HG03378 (cell line): Measurements from ENCODE around the gene LMTK3.
"Not testable (repeated sequence)": the region's sequence is repeated elsewhere in the genome, so short reads cannot be mapped to it uniquely, and the experiment has no call there.

Experiments used
- ATAC-seq: cut with Tn5 transposase; IDR thresholded peaks from one replicate; pipeline ENCODE4 v1.9.1; 2021; ENCODE audit warnings: mild to moderate bottlenecking, moderate library complexity; ENCODE audit not compliant: unreplicated experiment

LMTK3 gene

DNA sequence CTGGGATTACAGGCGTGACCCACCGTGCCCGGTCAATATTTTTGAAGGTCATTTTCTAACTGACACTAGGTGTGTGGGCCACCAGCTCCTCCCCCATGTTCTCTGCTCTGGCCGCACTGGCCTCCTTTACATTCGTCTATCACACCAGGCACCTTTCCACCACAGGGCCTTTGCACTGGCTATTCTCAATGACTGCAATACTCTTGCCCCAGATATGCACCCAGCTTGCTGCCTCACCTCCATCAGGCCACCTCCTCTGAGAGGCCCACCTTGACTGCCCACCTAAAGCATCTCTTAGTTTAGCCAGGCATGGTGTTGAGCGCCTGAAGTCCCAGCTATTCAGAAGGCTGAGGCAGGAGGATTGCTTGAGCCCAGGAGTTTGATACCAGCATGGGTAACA is 30.2 kb upstream of the LMTK3 start:
- ATAC-seq, result no peak

DNA sequence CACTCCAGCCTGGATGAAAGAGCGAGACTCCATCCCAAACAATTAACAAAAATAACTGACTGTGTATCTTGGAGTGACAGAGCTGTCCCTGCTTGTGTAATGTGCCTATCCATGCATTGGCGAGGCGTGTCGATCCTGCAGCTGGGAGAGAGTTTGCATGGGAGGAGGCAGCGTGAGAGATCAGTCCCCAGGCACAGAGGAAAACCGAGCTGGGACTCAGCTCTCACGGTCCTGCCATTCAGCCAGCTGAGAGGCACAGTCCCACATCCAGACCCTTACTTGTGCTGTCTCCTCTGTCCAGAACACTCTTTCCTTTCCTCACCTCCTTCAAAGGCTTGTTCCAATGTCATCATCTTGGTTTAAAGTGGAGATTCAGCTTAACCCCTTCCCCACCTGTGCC is 28.5 kb upstream of the LMTK3 start:
- ATAC-seq, result no peak

DNA sequence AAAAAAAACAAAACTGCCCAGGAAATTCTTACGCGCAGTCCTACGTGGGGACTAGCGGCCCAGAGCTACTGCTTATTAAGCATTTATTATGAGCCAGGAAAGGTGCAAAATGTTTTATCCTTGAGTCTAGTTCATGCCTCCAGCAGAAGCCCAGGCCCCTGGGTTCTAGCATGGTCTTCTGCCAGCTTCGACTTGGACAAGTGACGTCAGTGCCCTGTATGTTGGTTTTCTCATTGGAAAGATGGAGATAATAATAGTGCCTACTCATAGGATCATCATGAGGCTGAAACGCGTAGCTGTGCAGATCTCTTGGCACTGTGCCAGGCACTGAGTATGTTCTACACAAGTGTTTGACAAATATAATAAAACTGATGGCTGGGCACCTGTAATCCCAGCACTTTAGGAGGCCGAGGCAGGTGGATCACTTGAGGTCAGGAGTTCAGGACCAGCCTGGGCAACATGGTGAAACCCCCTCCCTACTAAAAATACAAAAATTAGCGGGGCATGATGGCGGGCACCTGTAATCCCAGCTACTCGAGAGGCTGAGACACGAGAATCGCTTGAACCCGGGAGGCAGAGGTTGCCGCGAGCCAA is 28.0 kb upstream of the LMTK3 start:
- no peak for ATAC-seq

DNA sequence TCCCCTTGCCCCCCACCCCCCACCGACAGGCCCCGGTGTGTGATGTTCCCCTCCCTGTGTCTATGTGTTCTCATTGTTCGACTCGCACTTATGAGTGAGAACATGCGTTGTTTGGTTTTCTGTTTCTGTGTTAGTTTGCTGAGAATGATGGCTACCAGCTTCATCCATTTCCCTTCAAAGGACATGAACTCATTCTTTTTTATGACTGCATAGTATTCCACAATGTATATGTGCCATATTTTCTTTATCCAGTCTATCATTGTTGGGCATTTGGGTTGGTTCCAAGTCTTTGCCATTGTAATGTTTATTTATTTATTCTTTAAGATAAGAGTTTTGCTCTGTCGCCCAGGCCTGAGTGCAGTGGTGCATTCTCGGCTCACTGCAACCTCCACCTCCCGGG is 26.4 kb upstream of the LMTK3 start:
- ATAC-seq, result not testable (repeated sequence)

DNA sequence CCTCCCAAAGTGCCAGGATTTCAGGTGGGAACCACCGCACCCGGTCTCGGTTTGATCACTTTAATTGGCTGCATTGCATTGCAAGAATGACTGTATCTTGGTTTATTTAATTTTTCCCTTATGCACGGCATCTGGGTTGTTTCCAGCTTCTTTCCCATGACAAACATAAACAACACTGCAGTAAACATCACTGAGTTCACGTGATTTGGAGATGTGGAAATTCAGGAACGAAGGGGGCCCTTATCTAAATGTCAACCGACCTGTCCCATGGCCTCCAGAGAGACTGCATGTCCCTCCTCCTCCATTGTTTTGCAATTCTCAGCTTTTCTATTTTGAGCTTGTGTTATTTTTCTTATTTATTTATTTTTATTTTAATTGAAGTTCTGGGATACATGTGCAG is 25.9 kb upstream of the LMTK3 start:
- ATAC-seq, result no peak

DNA sequence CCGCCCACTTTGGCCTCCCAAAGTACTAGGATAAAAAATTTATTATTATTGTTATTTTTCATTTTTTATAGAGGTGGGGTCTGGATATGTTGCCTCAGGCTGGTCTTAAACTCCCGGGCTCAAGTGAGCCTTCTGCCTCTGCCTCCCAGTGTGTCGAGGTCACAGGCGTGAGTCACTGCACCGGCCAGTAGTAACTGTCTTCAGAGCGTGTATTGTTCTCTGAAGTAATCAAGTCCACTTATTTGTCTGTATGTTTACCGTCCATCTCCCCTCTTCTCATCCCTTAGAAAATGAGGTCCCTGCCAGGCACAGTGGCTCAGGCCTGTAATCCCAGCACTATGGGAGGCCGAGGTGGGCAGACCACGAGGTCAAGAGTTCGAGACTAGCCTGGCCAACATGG is 22.1 kb upstream of the LMTK3 start:
- ATAC-seq, result no peak

DNA sequence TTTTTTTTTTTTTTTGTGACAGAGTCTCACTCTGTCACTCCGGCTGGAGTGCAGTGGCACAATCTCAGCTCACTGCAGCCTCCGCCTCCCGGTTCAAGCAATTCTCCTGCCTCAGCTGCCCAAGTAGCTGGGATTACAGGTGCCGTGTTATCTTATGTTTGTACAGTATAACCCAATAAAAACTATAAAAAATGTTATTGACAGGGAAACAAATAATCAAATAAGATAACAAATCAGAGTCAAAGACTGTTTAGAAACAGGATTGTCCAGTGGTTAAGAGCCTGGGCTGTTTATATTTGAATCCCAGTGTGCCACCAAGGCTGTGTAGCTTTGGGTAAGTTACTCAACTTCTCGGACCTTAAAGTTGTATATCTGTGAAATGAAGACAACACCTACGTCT is 19.1 kb upstream of the LMTK3 start:
- ATAC-seq, result no peak

DNA sequence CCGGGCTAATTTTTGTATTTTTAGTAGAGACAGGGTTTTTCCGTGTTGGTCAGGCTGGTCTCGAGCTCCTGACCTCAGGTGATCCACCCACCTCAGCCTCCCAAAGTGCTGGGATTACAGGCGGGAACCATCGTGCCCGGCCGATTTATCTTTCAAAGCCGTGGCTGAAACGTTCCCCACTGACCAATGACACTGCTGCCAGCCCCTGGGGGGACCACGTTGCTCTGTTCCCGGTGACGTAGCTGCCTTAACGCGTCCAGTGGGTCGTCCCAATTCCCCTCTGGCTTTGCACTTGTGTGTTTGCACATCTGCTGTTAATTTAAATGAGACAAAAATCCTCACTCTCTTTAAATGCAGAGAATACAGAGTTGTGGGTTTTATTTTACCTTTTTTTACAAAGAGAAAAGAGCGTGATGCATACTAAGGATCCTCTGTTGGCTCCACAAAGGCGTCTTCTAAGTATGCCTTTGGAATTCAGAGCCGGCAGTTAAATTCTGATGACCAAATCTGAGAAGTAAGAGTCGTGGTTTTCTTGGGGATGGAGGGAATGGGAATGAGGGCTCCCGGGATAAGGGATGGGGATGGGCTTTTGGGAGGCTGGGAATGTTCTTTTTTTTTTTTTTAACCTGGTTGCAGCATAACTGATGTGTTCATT is 18.6 kb upstream of the LMTK3 start:
- no peak for ATAC-seq

DNA sequence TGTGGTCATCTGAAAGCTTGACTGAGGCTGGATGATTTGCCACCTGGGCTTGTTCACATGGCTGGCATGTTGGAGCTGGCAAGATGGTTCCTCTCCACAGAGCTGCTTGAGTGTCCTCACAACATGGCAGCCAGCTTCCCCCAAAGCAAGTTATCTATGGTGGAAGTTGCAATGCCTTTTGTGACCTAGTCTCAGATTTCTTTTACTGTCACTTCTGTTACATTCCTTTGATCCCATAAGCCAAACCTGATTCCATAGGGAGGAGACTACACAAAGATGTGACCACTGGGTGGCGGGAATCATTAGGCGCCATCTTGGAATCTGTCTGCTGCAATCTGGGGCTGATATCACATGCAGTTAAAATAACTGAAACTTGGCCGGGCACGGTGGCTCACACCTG is 17.5 kb upstream of the LMTK3 start:
- ATAC-seq, result no peak

DNA sequence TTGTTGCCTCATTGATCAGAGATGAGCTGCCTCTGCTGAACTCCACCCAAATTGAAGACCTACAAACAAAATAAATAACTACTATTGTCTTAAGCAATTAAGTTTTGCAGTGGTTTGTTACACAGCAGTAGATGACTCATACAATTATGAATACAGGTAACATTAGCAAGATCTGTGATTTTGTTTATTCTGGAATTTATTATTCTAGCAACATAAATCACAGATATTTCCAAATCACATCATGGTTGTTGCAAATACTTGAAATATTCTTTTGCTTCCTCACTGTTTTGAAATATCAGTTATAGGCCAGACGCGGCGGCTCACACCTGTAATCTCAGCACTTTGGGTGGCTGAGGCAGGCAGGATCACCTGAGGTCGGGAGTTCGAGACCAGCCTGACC is 13.1 kb upstream of the LMTK3 start:
- no peak for ATAC-seq

DNA sequence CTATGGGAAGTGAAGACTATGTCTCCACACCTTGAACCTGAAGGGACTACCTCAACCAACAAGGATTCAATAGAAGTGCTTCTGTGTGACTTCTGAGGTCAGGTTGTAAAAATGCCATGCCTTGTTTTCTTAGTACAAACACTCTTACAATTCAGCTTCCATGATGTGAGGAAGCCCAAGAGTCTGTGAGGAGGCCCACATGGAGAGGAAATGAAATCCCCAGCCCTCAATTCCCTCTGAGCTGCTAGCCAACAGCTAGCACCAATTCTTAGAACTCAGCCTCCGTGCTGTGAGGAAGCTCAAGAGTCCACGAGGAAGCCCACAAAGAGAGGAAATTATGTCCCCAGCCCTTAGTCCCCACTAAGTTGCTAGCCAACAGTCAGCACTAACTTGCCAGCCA is 12.6 kb upstream of the LMTK3 start:
- ATAC-seq, result no peak

DNA sequence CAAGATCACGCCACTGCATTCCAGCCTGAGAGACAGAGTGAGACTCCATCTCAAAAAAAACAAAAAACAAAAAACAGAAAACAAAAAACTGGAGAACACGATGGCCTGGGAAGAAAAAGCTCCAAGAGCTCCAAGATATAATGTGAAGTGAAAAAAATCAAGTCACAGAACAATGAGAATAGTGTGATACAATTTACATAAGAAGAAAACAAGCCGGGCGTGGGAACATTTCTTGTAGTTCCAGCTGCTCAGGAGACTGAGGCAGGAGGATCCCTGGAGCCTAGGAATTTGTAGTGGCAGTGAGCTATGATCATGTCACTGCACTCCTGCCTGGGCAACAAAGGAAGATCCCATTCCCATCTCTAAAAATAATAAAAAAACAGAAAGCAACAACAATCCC is 8.5 kb upstream of the LMTK3 start:
- ATAC-seq, result no peak

DNA sequence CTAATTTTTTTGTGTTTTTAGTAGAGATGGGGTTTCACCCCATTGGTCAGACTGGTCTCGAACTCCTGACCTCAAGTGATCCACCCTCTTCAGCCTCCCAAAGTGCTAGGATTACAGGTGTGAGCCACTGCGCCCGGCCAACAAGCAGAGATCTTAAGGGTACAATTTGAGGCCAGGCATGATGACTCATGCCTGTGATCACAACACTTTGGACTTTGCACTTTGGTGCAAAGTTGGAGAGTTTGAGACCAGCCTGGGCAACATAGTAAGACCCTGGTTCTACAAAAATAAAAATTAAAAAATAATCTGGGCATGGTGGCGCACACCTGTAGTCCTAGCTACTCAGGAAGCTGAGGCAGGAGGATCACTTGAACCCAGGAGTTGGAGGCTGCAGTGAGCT is 7.8 kb upstream of the LMTK3 start:
- not testable (repeated sequence) for ATAC-seq

DNA sequence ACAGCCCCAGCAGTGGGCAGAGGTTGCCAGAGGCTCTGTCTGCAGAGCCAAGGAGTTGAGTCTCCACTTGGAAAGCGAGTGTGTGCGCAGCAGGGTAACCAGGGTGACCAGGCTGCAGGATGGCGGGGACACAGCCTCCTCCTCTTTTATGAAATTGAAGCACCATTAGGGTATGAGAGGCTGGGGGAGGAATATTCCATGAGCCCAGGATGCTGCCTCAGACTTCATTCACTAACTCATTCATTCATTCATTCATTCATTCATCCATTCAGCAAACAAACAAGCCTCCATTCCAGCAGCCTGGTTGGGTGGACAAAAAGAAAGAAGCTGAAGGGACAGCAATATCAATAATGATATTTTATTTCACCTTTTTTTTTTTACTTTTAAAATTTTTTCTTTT is 6.6 kb upstream of the LMTK3 start:
- no peak for ATAC-seq

DNA sequence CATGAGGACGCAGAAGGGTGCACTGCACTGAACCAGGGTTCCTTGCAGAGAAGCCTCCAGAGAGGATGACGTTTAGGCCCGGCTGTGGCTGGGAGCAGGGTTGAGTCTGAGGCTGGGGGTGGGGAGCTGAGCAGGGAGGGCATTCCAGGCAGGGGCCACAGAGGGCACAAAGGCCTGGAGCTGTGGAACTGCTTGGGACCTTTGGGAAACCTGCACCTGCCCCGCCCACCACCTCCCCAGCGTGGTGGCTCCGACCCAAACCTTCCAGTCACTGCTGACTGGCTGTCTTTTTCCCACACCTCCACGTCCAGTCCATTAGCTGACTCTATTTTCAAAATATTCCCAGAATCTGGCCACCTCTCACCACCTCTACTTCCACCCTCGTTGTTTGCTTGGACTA is 4.9 kb upstream of the LMTK3 start:
- no peak for ATAC-seq

DNA sequence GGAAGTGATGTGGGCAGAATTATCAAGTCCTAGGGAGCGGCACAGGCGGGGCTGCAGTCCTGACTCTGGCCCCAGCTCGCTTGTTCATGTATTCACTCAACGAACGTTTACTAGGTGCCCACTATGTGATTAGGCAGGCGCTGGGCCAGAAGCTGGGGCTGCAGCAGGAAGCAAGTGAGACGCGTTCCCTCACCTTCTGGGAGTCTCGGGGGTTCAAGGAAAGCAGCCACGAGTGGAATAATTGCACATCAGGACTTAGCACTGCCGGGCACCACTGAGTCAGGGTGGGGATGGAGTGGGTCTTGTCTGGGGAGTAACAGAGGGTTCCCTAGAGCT is 2.5 kb upstream of the LMTK3 start:
- ATAC-seq, result no peak

DNA sequence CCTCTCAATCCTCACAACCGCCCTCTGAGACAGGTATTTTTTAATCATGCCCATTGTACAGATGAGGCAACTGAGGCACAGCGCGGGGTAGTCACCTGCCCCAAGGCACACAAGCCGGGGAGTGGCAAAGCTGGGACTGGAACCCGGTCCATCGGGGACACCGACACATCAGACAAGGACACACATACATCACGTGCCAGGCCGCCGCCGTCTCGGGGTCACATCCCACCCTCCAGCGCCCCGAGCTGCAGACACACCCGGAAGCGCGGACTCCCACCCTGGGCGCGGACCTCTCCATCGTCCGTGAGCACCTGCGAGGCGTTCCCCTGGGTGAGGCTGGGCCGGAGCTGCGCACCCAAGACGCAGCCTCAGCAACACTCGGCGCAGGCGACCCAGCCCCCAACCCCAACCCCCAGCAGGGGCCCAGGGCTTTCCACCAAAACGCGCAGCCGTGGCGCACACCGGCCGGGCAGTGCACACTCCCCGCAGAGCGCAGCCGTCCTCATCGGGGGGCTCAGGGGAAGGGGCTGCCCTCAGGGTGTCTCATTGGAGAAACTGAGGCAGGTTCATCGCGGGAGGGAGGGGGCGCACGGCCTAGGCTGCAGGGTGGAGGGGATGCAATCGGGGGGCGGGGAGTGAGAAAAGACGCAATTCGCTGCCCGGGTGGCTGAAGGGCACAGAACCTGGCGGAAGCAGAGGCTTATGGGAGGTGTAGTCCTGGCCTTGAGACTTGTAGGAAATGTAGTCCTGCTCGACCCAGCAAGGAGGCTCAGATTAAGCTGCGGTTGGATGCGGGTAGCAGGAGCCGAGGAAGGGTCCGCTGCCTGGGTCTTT is 1.9 kb upstream of the LMTK3 start:
- no peak for ATAC-seq

DNA sequence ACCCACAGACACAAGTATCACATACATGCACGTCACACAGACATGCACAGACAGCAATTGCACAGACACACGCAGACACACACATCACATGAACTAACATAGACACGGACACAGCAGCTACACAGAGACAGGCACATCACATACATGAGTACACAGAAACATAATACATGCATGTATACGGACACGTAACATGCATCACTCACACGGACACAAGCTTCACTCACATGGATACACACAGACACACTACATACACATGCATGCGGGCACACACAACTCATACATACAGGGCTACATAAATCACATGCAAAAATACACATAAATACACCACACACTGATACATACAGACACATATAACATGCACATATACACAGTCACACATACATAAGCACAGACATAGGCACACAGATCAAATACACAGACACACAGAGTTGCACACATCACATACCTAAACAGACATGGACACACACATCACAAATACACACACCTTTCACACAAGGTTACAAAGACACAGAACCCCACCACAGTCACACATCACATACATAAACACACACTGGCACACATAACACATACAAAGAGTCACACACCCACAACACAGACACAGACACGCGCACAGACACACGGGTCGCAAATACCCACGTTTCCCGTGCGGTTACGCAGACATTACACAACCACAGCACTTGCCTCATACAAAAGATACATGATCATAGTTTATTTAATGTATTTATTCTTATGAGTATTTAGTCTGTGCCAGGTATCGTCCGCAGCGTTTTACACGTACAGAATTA is 1.1 kb upstream of the LMTK3 start:
- no peak for ATAC-seq

DNA sequence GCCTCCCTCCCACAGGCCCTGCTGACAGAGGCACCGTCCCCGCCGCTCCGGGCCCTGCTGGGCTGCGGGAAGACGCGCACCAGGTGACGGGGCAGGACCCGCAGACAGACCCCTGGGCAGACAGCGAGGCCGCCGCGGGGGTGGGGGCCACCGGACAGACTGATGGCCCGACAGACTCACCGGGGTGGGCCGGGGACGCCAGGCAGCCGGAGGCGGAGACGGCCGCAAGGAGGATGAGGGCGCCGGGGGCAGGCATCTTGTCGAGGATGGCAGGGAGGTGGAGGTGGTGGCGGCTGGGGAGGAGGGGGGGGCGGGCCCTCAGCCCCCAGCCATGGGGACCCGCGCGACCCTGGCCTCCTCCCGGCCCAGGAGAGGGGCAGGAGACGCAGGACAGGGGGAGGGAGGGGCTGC is 309 bp downstream of the LMTK3 start:
- ATAC-seq, result no peak

DNA sequence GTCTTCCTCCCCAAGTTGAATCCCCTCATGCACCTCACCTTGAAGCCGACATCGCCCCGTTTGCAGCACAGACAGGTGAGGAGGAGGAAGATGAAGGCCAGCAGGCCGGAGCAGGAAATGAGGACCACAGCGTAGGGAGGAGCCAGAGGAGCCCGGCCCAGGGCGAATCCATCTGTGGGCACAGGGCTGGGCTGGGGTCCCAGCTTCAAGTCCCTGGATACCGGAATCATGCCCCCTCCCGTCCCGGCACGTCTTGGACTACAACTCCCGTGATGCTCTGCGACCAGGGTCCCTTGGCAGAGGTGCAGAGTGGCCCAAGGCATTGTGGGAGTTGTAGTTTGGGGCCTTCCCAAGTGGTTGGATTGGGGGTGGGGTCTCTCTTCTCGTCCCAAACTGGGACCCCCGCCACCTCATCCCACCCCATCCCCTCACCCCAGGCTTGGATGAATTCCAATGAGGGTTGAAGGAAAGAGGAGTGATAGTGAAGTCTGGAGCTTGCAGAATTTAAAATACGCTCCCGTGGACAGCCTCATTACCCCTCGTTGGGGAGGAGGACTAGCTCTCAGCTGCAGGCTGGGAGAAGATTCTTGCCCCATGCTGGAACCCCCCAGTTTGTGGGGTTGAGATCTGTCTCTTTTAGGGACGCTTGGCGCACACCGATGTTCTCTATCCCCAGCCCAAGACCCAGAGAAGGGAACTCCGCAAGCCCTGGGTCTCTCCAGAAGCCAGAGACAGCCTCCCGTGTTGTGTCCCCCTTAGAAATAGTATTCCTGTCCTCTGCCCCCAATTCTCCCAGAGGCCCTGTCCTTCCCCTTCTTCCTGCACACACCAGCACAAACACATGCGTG is 990 bp downstream of the LMTK3 start:
- ATAC-seq, result no peak
